ENCODE measurements around the gene TBC1D22A. TPM values are rescaled to one million over a fixed set of nuclear protein-coding genes. Genes with fewer than 3 reads are reported as not detected.

Gene TBC1D22A
- total RNA-seq, 2 donors from 2014 or later, result 28.9 to 31.3 TPM

GRCh38 chr22:47180796-47181195 is 418.3 kb downstream of the TBC1D22A start:
- H3K4me1 ChIP-seq (ENCODE audit: control insufficient read depth in 1 of 2, low read depth in 2 of 2), result no peaks in the 10 kb centered on the region
- H3K4me3 ChIP-seq, result no peak overlapping the region
- no peaks in the 10 kb centered on the region for H3K36me3 ChIP-seq
- TF ChIP-seq CTCF (IDR thresholded peaks at IDR 0.05), result no peak
- peaks cover 9% of the 10 kb centered on the region for H3K9me3 ChIP-seq
- DNase-seq (ENCODE audit: low spot score), result no peak
- ATAC-seq (ENCODE audit: insufficient number of reproducible peaks, low FRiP score, low read depth), result no peak
- no peaks in the 10 kb centered on the region for H3K27me3 ChIP-seq (replicated peaks; ENCODE audit: insufficient read depth)
- H3K27ac ChIP-seq, result no peak overlapping the region

GRCh38 chr22:47187176-47187957 is 424.9 kb downstream of the TBC1D22A start:
- no peak overlapping the region for H3K4me3 ChIP-seq
- DNase-seq (ENCODE audit: low spot score), result no peak
- H3K4me1 ChIP-seq (ENCODE audit: control insufficient read depth in 1 of 2, low read depth in 2 of 2), result no peaks in the 10 kb centered on the region
- H3K36me3 ChIP-seq, result no peaks in the 10 kb centered on the region
- TF ChIP-seq CTCF (IDR thresholded peaks at IDR 0.05), result no peak
- peaks cover 16% of the 10 kb centered on the region for H3K9me3 ChIP-seq
- no peaks in the 10 kb centered on the region for H3K27me3 ChIP-seq (replicated peaks; ENCODE audit: insufficient read depth)
- ATAC-seq (ENCODE audit: insufficient number of reproducible peaks, low FRiP score, low read depth), result no peak
- H3K27ac ChIP-seq, result no peak overlapping the region

- H3K4me1 ChIP-seq (ENCODE audit: control insufficient read depth in 1 of 2, low read depth in 2 of 2), result no peaks in the 10 kb centered on the region
- H3K36me3 ChIP-seq, result no peaks in the 10 kb centered on the region
- no peak overlapping the region for H3K27ac ChIP-seq
- no peak overlapping the region for H3K4me3 ChIP-seq
- H3K9me3 ChIP-seq, result peaks cover 16% of the 10 kb centered on the region
- no peak for ATAC-seq (ENCODE audit: insufficient number of reproducible peaks, low FRiP score, low read depth)
- H3K27me3 ChIP-seq (replicated peaks; ENCODE audit: insufficient read depth), result no peaks in the 10 kb centered on the region
- TF ChIP-seq CTCF (IDR thresholded peaks at IDR 0.05), result no peak
- no peak for DNase-seq (ENCODE audit: low spot score)
Measured at GRCh38 chr22:47188261-47189055, 426.0 kb downstream of the TBC1D22A start.

GRCh38 chr22:47189056-47189916 is 426.8 kb downstream of the TBC1D22A start:
- Histone ChIP-seq H3K27ac (no peak overlapping the region), H3K27me3 (replicated peaks; ENCODE audit: insufficient read depth) (no peaks in the 10 kb centered on the region), H3K4me3 (no peak overlapping the region), H3K9me3 (peaks cover 16% of the 10 kb centered on the region), H3K36me3 (no peaks in the 10 kb centered on the region), H3K4me1 (ENCODE audit: control insufficient read depth in 1 of 2, low read depth in 2 of 2) (no peaks in the 10 kb centered on the region)
- no peak for TF ChIP-seq CTCF (IDR thresholded peaks at IDR 0.05)
- ATAC-seq (ENCODE audit: insufficient number of reproducible peaks, low FRiP score, low read depth), result no peak
- DNase-seq (ENCODE audit: low spot score), result no peak
